T-helper 2 cell treated with Interferon-gamma antibody and Interleukin-4, amounts not matched to agents 100 ng/mL and 5 ng/mL, for 36 hours (primary cell): Measurements from ENCODE around the gene GTPBP10. TPM values are rescaled to one million over a fixed set of nuclear protein-coding genes. Genes with fewer than 3 reads are reported as not detected.

ENCODE experiments used
- intact Hi-C: fragments of 100-400 bp; cut with micrococcal nuclease; formaldehyde crosslinking; loops from one replicate; pipeline ENCODE4 v1.15.1; 2023
- total RNA-seq: library from RNA; stranded (reverse); gene quantifications from 2 replicates; pipeline ENCODE4 v1.2.3, GENCODE V29; 2022

The GTPBP10 gene
- total RNA-seq, 1 donor from 2014 or later = 27.3 TPM

DNA sequence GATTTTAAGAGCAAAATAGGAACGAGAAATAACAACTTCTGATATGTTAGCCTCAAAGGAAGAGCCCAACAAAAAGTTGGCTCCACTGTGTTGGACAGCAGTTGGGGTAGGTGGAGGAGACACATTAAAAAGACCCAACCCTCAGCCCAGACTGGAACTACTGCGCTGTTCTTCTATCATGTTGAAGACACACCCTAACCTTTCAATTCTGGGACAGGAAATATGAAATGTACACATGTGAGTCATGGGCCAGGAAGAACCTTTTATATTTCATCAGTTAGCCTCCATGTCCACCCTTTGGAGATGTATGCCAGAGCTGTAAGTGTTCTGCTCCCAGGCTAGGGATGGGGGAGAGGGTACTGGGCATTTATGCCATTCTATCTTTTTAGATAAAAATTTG lies 78.9 kb downstream of the GTPBP10 start:
- intact Hi-C loops = loop anchor here (5.0 kb wide), 3 partner anchors 178 to 1878 kb away; partner anchors contain the start of gene CFAP69

DNA sequence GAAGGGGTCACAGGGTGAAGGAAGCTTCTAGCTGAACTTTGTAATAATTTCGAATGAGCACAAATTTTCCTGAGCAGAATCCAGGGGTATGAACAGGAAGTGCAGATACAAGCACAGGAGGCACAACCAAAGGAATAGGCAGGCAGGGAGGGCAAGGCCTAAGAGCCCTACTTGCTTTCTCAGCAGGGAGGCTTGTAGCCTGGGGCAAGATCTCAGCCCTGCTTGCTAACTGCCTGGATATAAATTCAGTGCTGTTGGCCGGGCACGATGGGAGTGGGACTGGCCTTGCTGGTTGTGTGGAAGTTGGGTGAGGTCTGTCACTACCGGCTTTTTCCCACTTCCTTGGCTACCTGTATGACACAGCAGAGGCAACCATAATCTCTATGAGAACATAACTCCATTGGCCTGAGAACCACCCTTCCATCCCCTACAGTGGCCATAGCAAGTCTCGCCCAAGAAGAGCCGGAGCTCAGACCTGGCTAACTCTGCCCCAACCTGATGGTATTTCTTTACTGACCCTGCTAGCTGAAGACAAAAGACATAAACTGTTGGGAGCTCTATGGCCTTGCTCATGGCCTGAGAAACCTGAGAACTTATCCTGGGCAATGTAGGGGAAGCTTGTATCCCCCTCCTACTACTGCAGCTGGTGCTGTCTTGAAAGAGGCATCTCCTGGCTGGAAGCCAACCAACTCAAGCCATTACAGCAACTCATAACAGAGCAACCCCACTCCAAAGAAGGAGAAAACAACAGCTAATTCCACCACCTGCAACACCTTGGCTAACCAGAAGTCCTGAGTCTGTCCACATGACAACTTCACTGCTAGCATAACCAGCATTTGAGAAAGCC lies 84.3 kb downstream of the GTPBP10 start:
- intact Hi-C loops = no loop called here

DNA sequence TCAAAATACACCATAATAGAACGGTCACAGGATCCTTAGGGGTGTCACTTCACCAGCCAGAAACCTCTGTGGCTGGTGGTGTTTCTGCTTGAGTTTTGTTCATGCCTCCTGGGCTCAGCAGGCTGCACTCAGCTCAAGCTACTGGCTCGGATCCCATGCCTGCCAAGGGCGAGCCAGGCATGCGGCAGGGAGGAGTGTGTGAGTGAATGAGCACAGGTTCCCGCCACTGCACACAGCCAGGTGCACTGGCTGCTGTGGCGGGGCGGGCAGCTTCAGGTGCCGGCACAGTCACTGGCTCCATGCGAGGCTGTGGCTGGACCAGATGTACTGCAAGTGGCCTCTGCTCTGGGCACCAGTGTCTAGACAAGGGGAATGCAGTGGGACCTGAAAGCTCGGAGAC lies 86.2 kb downstream of the GTPBP10 start:
- intact Hi-C loops = no loop called here

DNA sequence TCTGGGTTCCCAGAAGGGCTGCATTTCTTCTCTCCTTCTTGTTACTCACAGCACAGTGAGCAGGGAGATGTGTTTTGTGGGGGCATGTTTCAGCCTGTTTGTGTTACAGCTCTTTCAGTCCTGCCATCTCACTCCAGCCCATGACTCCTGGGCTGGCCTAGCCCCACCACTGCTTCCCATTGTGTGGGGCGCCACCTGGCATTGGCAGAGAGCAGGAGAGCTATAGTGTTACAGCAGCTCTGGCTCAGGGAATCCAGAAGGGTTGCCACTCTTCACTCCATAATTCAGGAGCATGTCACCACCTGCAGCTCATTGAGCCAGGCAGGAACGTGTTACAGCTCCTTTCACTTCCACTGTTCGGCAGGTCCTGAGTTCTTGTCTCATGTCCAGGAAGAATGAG lies 86.7 kb downstream of the GTPBP10 start:
- intact Hi-C loops = no loop called here

Other genes starting within 250 kb of the GTPBP10 start
- 0.48 TPM in 1 of 2 replicates, not detected in the other for gene STEAP1, start 192.2 kb upstream of the GTPBP10 start, total RNA-seq
- 0.02 TPM in 1 of 2 replicates, not detected in the other for gene STEAP2, start 135.0 kb upstream of the GTPBP10 start, total RNA-seq
- not detected in 2 replicates for gene CFAP69, start 101.5 kb upstream of the GTPBP10 start, total RNA-seq
- not detected in 2 replicates for gene FAM237B, start 25.4 kb upstream of the GTPBP10 start, total RNA-seq
- gene CLDN12, start 56.7 kb downstream of the GTPBP10 start, total RNA-seq = 2.5 and 2.6 TPM in 2 replicates
- gene PTTG1IP2, start 122.9 kb downstream of the GTPBP10 start, total RNA-seq = not detected in 2 replicates
- gene CDK14, start 249.6 kb downstream of the GTPBP10 start, total RNA-seq = 0.09 and 0.18 TPM in 2 replicates